ENCODE data around the gene IL6R. TPM values are rescaled to one million over a fixed set of nuclear protein-coding genes. Genes with fewer than 3 reads are reported as not detected.

IL6R gene
- total RNA-seq, 2 donors from 2014 or later, result 6.7 to 8.5 TPM

DNA sequence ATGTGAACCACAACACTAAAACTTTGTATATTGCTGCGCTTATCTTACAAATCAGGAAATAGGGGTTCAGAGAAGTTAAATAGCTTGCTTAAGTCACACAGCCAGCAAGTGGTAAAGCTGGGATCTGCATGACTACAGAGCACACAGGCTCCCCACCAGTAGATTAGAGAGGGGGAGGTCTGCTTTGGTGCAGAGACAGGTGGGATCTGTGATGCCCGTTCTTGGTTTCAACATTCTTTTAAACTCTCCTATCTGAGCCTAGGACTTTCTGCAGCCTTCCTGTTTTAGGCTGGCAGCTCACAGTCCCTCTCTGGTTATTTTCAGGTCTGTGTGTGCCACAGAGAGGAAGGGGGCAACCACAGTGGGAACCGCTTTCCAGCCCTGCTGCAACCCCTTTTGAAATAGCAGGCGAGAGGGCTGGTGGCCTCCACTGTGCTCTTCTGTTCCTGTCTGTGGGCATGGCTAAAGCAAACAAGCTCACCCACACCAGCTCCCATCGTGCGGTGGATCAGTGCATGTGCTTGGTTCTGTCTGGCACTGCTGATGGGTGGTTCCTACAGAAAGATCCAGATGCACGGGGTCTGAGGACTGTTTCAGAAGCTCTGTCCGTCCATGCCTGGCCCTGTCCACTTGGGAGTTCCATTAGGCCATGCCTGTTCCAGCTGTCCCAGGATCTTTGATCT is 1.7 kb upstream of the IL6R start:
- H3K9me3 Mint-ChIP-seq, result no peaks in the 10 kb centered on the region
- H3K36me3 Mint-ChIP-seq, result no peaks in the 10 kb centered on the region
- DNase-seq (ENCODE audit: low spot score in 2 of 2), result peak in 1 of 2 donors; percentile 60
- ATAC-seq, result no peak
- H3K27ac Mint-ChIP-seq, result peak overlapping the region in 1 of 2 donors; percentile 59

DNA sequence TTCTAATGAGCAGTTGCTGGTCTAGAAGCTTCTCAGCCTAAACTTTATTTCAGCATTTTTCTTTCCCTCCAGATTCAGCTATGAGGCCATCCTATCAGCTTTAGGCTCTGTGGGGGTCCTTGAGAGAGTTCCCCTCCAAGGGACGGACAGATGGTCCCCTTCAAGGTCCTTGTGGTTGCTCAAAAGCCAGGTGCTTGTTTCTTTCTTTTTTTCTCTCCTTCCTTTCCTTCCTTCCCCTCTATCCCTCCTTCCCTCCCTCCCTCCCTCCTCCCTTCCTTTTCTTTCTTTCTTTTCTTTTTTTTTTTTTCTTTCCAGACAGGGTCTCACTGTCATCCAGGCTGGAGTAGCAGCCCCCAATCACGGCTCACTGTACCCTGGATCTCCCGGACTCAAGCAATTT is 1.2 kb upstream of the IL6R start:
- Mint-ChIP-seq H3K36me3 (no peaks in the 10 kb centered on the region), H3K9me3 (no peaks in the 10 kb centered on the region), H3K27ac (peak overlapping the region in 1 of 2 donors; percentile 89)
- ATAC-seq, result no peak
- DNase-seq (ENCODE audit: low spot score in 2 of 2), result no peak

DNA sequence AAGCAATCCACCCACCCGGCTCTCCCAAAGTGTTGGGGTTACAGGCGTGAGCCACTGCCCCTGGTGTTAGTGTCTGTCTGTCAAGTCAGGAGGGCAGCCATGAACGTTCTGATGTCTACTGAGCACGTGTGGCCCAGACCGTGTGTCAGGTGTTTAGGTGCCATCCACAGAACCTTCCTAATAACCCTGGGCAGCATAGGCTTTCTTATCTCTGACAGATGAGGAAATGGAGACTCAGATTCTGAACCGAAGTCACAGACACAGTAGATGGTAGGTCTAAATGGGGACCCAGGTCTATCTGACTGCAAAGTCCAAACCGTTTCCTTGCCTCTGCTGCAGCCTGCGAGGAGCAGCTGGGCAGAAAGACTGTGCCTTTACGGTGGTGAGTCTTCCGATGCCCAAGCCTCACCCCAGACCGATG is 622 bp upstream of the IL6R start:
- DNase-seq (ENCODE audit: low spot score in 2 of 2), result peak in 1 of 2 donors; percentile 52
- no peak for ATAC-seq
- H3K27ac Mint-ChIP-seq, result peak overlapping the region in 1 of 2 donors; percentile 89
- no peaks in the 10 kb centered on the region for H3K36me3 Mint-ChIP-seq
- no peaks in the 10 kb centered on the region for H3K9me3 Mint-ChIP-seq

DNA sequence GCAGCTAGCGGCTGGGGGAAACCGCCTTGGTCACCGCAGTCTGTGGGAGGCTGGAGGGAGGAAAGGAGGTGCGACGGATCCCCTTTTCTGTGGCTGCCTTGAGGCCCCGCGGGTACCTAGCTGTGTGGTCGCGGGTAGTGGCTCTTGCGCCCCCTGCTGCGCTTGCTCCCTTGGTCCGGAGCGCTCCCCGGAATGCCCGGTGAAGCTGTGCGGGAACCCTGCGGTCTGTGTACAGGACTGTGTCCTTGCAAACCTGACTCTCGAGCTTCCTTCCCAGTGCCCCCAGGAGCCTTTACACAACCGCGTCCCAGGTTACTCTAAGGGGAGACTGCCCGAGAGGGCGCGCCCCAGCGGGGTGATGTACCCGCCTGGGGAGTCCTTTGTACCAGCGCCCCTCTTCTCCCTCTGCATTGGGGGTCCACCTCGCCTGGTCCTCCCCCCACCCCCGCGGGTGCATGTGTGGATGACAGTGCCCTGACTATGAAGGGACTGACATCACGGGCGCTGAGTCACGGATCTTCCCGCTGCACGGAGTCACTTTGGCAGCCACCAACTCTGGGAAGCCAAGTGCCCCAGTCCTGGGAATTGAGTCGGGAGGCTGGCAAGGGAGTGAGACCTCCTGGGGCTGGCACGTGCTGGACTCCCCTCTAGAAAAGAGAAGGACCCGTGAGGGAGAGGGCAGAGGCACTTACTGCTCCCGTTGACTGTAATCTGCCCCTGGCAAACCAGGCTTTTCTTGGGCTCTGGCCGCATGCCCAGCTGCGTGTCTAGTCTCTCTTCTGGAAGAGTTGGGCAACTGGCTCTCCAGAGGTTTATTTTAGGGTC is 816 bp downstream of the IL6R start:
- ATAC-seq (peak; percentile 10 to 43), DNase-seq (ENCODE audit: low spot score in 2 of 2) (peak; percentile 52 to 85)
- peak overlapping the region; percentile 82 to 89 for H3K27ac Mint-ChIP-seq
- H3K36me3 Mint-ChIP-seq, result no peaks in the 10 kb centered on the region
- no peaks in the 10 kb centered on the region for H3K9me3 Mint-ChIP-seq

DNA sequence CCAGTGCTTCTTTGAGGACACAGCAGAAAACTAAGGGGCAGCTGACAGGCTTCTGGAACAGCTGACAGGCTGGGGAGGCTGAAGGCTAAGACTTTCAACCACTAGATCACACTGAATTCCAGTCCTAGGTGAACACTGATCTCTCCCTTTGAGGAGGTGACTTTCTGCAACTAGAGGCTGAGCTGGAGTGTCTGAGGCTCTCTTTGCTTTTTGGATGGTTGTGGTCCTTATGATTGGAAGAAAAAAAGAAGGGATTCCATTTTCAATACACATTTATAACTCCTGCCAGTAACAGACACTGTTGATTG is 1.4 kb downstream of the IL6R start:
- no peak for DNase-seq (ENCODE audit: low spot score in 2 of 2)
- ATAC-seq, result no peak
- Mint-ChIP-seq H3K36me3 (no peaks in the 10 kb centered on the region), H3K27ac (peak overlapping the region; percentile 82 to 89), H3K9me3 (no peaks in the 10 kb centered on the region)

DNA sequence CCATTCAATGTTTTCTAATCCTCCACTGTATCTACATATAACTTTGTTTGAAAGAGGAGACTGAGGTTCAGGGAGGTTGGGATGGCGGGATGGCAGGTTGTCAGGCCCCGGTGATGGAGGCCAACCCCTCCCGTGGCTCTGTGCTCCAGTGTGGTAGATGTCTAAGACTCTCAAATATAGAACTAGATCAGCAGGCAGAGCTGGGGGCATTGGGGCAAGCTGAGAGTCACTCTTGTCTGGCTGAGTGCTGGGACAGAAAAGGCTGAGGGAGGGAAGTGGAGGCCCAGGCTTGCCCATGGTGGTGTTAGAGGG is 1.7 kb downstream of the IL6R start:
- ATAC-seq, result peak in 1 of 2 donors; percentile 21
- Mint-ChIP-seq H3K9me3 (no peaks in the 10 kb centered on the region), H3K27ac (peak overlapping the region; percentile 82 to 89), H3K36me3 (no peaks in the 10 kb centered on the region)
- no peak for DNase-seq (ENCODE audit: low spot score in 2 of 2)

DNA sequence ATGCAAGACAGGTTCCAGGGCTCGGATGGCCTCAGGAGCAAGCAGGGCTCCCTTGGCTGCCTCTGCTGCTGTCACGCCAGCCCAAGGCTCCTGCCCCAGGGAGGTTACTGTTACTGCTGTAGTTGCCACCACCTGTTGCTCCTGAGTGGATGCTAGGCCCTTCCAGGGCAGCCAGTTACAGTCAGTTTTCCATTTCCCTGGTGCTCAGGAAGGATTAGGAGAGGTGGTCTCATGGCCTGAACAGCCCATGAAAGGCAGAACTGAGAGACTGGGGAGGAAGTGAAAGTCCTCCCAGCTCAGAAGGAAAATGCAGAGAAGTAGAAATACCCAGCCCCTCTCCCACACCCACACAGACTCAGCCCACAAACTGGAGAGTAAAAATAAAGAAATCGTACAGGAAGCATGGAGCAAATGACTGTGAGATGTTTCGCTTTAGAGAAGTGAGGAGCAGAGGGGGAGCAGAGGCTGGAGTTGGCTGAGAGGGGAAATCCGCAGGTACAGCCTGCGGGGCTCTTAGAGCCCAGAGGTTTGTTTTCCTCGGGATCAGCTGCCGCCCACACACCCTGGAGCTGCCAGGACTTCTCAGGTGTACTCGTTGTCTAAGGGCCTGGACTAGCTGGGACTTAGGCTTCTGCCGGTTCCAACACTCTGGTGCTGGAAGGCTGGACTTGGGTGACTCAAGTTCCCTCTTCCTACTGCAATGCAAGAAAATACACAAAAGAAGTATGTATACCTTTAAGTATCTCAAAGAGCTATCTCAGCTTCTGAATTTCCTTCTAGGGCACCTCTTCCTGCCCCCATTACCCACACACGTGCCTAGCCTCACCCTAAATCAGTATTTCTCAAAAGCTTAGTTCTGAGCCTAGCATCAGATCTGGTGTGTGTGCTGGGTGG is 2.3 kb downstream of the IL6R start:
- ATAC-seq (peak; percentile 47 to 74), DNase-seq (ENCODE audit: low spot score in 2 of 2) (peak; percentile 59 to 71)
- Mint-ChIP-seq H3K9me3 (no peaks in the 10 kb centered on the region), H3K36me3 (no peaks in the 10 kb centered on the region), H3K27ac (peak overlapping the region; percentile 82 to 89)

DNA sequence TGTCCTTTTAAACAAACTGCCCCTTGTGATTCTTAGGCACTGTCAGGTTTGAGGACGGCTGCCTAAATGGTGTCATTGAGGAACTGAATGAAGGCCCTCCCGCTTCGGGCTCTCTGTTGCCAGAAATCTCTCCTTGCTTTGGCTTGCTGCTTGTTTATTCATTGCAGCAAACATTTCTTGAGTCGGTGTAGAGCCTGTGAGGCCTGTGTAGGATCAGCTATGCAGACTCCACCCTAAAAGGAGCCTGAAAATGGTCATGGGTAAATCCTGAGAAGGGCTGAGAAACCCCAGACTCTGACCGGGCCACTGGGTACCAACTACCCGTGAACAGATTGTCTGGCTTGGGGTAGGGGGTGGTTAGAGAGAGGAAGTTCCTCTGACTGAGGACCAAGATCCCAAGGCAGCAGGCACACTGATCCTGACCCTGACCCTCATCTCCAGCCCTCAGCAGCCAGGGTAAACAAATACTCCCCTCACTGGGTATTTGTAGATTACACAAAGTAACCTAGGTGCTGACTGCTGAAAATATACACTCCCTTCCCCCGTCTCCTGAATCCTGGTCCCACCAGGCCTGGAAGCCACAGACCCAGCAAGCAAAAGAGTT is 3.1 kb downstream of the IL6R start:
- Mint-ChIP-seq H3K36me3 (no peaks in the 10 kb centered on the region), H3K9me3 (no peaks in the 10 kb centered on the region), H3K27ac (peak overlapping the region; percentile 87 to 89)
- no peak for DNase-seq (ENCODE audit: low spot score in 2 of 2)
- ATAC-seq, result no peak

DNA sequence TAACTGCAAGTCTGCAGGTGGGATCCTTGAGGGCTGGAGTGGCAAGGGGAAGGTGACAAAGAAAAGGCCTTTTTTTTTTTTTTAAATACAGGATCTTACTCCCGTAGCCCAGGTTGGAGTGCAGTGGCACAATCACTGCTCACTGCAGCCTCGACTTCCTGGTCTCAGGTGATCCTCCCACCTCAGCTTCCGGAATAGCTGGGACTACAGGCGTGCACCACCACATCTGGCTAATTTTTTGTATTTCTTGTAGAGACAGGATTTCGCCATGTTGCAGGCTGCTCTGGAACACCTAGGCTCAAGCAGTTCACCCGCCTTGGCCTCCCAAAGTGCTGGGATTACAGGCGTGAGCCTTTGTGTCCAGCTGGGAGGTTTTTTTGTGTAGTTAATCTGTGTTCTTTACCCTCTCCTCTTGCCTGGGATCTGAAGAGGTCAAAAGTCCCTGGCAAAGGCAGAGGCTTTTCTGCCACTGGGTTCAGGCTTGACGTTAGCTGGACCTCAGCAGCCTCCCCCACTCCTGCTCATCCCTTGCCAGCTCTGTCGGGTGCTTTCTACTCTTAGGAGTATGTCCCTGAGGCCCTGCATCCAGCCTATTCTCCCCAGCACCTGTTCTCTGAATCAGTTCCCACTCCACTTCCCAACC is 5.2 kb downstream of the IL6R start:
- peak overlapping the region; percentile 29 to 85 for H3K27ac Mint-ChIP-seq
- ATAC-seq (no peak), DNase-seq (ENCODE audit: low spot score in 2 of 2) (no peak)
- no peaks in the 10 kb centered on the region for H3K36me3 Mint-ChIP-seq
- H3K9me3 Mint-ChIP-seq, result no peaks in the 10 kb centered on the region

DNA sequence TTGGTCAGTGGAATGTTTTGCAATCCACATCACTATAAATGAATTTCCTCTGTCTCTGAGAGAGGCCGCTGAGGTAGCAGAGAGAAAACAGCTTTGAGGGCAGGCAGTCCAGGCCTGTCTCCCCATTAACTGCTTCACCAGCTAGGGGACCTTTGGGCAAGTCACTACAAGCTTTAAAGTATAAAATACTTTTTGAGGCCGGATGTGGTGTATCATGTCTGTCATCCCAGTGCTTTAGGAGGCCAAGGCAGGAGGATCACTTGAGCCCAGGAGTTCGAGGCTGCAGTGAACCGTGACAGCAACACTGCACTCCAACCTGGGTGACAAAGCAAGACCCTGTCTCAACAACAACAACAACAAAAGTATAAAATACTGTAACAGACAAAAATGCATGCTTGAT is 6.4 kb downstream of the IL6R start:
- peak overlapping the region in 1 of 2 donors; percentile 29 for H3K27ac Mint-ChIP-seq
- H3K9me3 Mint-ChIP-seq, result no peaks in the 10 kb centered on the region

DNA sequence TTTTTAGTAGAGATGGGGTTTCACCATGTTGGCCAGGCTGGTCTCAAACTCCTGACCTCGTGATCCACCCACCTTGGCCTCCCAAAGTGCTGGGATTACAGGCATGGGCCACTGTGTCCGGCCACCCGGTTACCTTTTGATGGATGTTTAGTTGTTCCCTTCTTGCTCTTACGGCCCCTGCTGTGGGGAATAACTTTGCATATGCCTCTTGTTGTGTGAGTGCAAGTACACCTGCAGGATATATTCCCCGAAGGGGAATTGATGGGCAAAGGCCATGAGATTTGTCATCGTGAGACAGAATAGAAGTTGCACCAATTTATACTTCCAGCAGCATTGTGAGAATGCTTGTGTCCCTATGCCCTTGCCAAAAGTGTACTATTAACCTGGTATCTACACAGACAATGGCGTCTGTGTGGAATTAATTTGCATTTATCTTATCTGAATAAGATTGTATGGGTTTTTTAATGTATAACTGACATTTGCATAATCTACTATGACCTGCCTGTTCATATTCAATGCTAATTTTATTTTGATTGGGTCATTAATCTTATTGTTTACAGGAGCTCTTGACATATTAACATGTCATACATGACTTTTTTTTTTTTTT is 8.1 kb downstream of the IL6R start:
- Mint-ChIP-seq H3K9me3 (no peaks in the 10 kb centered on the region), H3K36me3 (no peaks in the 10 kb centered on the region), H3K27ac (no peak overlapping the region)
- DNase-seq (ENCODE audit: low spot score in 2 of 2) (no peak), ATAC-seq (no peak)

More for the DNA sequence above, 6.4 kb downstream of the IL6R start:
- no peak for DNase-seq (ENCODE audit: low spot score in 2 of 2)
- ATAC-seq, result no peak
- no peaks in the 10 kb centered on the region for H3K36me3 Mint-ChIP-seq

DNA sequence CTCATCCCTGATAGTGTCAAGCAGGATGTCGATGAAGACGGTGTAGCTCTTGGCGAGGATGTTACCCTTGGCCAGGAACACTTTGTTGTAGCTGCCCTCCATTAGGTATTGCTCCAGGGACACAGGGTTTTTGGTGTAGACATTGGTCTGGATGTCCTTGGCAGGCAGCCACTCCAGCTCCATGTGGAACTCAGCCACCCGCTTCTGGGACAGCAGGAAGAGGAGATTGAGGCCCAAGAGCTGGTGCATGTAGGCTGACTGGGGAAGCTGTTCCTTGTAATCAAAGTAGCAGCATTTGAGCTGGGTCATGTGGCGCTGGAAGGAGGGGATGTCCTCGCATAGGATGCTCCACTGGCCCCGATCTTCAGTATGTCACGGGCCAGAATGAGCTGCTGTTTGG is 9.5 kb downstream of the IL6R start:
- Mint-ChIP-seq H3K9me3 (no peaks in the 10 kb centered on the region), H3K27ac (no peak overlapping the region), H3K36me3 (no peaks in the 10 kb centered on the region)
- DNase-seq (ENCODE audit: low spot score in 2 of 2) (no peak), ATAC-seq (no peak)

DNA sequence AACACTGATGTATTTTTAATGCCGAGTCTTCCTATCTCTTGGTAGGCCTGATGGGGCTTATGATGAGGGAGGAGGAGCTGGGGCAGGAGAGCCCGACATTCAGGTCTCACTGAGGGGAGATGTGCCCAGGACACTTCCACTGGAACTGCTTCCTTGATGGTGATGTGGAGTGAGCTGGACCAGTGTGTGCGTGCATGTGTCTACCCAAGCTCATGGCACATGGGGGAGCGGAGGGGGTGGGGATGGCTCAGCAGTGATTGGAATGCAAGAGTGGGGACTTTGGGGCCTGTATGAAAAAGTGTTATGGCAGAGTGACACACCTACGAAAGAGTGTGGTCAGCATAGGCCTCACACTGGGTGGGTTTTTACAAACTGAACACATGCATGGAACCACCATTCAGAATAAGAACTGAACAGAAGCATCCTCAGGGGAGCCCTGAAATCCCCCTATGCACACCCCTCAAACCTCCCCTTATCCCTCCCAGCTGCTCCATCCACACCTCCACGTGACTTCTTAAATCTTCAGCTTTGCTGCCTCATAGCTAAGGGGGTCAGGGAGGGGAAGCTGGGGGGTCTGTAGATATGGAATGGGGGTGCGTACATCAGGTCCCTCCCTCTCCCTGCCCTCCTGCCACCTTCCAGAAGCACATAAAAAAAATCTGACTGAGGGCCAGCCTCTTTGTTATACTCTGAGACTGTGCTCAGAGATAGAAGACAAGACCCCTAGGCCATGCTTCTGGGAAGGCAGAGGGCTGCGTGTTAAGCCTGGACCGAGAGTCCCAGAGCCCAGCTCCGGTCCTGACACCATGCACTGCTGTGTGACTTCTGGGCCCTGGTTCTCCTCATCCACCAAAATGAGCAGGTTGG is 11.6 kb downstream of the IL6R start:
- ATAC-seq (no peak), DNase-seq (ENCODE audit: low spot score in 2 of 2) (no peak)
- Mint-ChIP-seq H3K27ac (peak overlapping the region in 1 of 2 donors; percentile 86), H3K36me3 (no peaks in the 10 kb centered on the region), H3K9me3 (no peaks in the 10 kb centered on the region)

DNA sequence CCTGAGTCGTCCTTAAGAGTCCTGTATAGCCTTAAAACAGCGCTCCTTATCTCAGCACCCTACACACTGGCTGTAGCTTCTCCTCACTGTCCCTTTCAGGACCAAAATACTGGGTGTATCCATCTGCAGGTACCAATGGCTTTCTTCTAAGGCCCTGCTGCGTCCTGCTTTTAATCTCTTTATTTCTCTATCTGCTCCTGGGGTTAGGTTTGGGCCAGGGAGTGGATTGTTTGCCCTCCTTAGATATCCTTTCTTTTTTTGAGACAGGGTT is 12.1 kb downstream of the IL6R start:
- ATAC-seq (no peak), DNase-seq (ENCODE audit: low spot score in 2 of 2) (no peak)
- Mint-ChIP-seq H3K9me3 (no peaks in the 10 kb centered on the region), H3K27ac (peak overlapping the region in 1 of 2 donors; percentile 86), H3K36me3 (no peaks in the 10 kb centered on the region)

DNA sequence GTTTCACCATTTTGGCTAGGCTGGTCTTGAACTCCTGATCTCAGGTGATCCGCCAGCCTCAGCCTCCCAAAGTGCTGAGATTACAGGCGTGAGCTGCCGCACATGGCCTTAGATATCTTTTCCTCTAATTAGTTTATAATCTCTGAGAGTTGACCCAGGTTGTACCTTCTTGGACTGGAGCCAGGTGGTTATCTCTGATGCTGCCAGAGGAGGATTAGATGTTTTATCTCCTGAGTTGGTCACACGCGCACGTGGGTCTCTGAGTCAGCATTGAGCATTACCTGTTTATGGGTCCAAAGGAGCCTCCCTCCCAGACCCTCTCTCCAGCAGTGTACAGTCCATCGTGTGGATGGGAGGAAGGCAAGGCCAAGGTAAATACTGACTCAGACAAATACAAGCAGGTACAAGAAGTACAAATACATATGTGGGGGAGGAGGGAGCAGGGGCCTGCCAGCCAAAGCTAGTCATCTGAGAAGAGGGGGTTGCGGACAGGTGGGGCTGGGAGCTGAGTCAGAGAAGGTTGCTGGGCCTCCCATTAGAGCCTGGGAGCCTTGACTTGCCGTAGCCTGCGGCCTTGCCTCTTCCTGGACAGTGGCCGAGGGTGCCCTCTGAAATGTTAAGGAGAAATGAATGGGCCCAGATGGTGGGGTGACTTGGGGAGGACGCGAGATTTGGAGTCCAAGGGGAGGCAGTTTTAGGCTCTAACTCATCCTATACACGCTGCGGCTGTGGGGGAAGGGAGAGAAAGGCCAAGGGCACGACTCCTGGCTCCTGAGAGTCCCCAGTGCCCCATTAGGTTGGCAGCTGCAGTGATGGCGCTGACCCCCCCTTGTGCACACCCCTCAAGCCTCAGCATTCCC is 13.1 kb downstream of the IL6R start:
- H3K9me3 Mint-ChIP-seq, result no peaks in the 10 kb centered on the region
- H3K27ac Mint-ChIP-seq, result peak overlapping the region; percentile 86 to 96
- ATAC-seq (peak; percentile 10 to 36), DNase-seq (ENCODE audit: low spot score in 2 of 2) (no peak)
- no peaks in the 10 kb centered on the region for H3K36me3 Mint-ChIP-seq

Data from activated naive CD4-positive, alpha-beta T cell treated with anti-CD3 and anti-CD28 coated beads, Interleukin-2, amount 50 U/mL, for 72 hours (primary cell).